IMR-90 (cell line): ENCODE results near the gene SCAMP4. TPM values are rescaled to one million over a fixed set of nuclear protein-coding genes. Genes with fewer than 3 reads are reported as not detected.
A peak's percentile ranks its signal among the peaks of the same experiment; 100 is the strongest.

ENCODE experiments used
- ATAC-seq: fragments of 200-7000 bp; cut with Tn5 transposase; 2 replicates; pipeline ENCODE4 v1.9.1; 2020; ENCODE audit warnings: low read depth, mild to moderate bottlenecking, moderate library complexity
- BruUV-seq: library from RNA; stranded (reverse); fragments of 400-500 nt; replicated peaks from 2 replicates; lab custom pipeline; 2021; lab: Mats Ljungman, UMichigan
- CTCF ChIA-PET: fragments of 300-600 bp; formaldehyde crosslinking; extraction: SDS; loops from one replicate; lab custom pipeline; 2021; ENCODE audit warnings: antibody characterized with exemption; lab: Yijun Ruan, JAX
- POLR2A ChIA-PET: fragments of 300-600 bp; sonication (Branson Sonifier 250); formaldehyde crosslinking; loops from one replicate; lab custom pipeline; 2022; ENCODE audit warnings: antibody characterized with exemption; ENCODE audit not compliant: unreplicated experiment; lab: Charles Lee
- DNase-seq: peaks from one replicate; pipeline ENCODE4 v3.0.0; 2013
- H2AFZ ChIP-seq: replicated peaks from 2 replicates; pipeline ENCODE3; 2013; ENCODE audit warnings: low read length, mild to moderate bottlenecking; ENCODE audit not compliant: poor library complexity
- H2AK5ac ChIP-seq: 2 replicates; pipeline ENCODE4 v1.6.1; 2013; ENCODE audit warnings: low read depth, low read length, inconsistent platforms
- H2AK9ac ChIP-seq: replicated peaks from 2 replicates; pipeline ENCODE3; 2013; ENCODE audit warnings: mild to moderate bottlenecking, low read depth, low read length, moderate library complexity; ENCODE audit not compliant: poor library complexity
- H2BK120ac ChIP-seq: 2 replicates; pipeline ENCODE4 v1.6.1; 2013; ENCODE audit warnings: low read depth, low read length, inconsistent platforms
- H2BK15ac ChIP-seq: 3 replicates; pipeline ENCODE4 v1.6.1; 2013; ENCODE audit warnings: low read depth, low read length, inconsistent platforms
- H2BK20ac ChIP-seq: 2 replicates; pipeline ENCODE4 v1.6.1; 2013; ENCODE audit warnings: low read depth, mild to moderate bottlenecking, inconsistent platforms, low read length, moderate library complexity
- H2BK5ac ChIP-seq: 2 replicates; pipeline ENCODE4 v1.6.1; 2013; ENCODE audit warnings: mild to moderate bottlenecking, low read depth, low read length, inconsistent platforms; ENCODE audit not compliant: poor library complexity, severe bottlenecking
- H3K14ac ChIP-seq: replicated peaks from 2 replicates; pipeline ENCODE4 v1.6.1; 2013; ENCODE audit warnings: low read depth, low read length, inconsistent platforms
- H3K18ac ChIP-seq: 2 replicates; pipeline ENCODE4 v1.6.1; 2013; ENCODE audit warnings: low read depth, low read length, control low read depth
- H3K23ac ChIP-seq: 2 replicates; pipeline ENCODE4 v1.6.1; 2013; ENCODE audit warnings: low read depth, low read length, inconsistent platforms
- H3K27ac ChIP-seq: 2 replicates; pipeline ENCODE4 v1.5.1; 2013; ENCODE audit warnings: mild to moderate bottlenecking, control low read depth, low read length; ENCODE audit not compliant: insufficient read depth
- H3K27me3 ChIP-seq: 2 replicates; pipeline ENCODE4 v1.6.1; 2013; ENCODE audit warnings: low read length; ENCODE audit not compliant: control insufficient read depth, insufficient read depth
- H3K36me3 ChIP-seq: 2 replicates; pipeline ENCODE4 v1.6.1; 2013; ENCODE audit warnings: low read length, mixed read lengths; ENCODE audit not compliant: control insufficient read depth, insufficient read depth
- H3K4ac ChIP-seq: 2 replicates; pipeline ENCODE4 v1.6.1; 2013; ENCODE audit warnings: low read depth, low read length, inconsistent platforms
- H3K4me1 ChIP-seq: 2 replicates; pipeline ENCODE4 v1.6.1; 2013; ENCODE audit warnings: low read length, mixed read lengths; ENCODE audit not compliant: control insufficient read depth, insufficient read depth
- H3K4me2 ChIP-seq: 2 replicates; pipeline ENCODE4 v1.6.1; 2013; ENCODE audit warnings: low read depth, mild to moderate bottlenecking, control low read depth, low read length, moderate library complexity
- H3K4me3 ChIP-seq: 2 replicates; pipeline ENCODE4 v1.5.1; 2013; ENCODE audit warnings: low read depth, mild to moderate bottlenecking, control low read depth, low read length, moderate library complexity; ENCODE audit not compliant: insufficient read depth
- H3K56ac ChIP-seq: 2 replicates; pipeline ENCODE4 v1.6.1; 2013; ENCODE audit warnings: low read length, inconsistent platforms; ENCODE audit not compliant: insufficient read depth; ENCODE audit errors: extremely low read depth
- H3K79me1 ChIP-seq, 2 experiments: 2 replicates each; pipeline ENCODE4 v1.6.1; 2013; ENCODE audit warnings: low read length in 2 of 2, inconsistent platforms in 1 of 2, low read depth in 1 of 2
- H3K9ac ChIP-seq: 2 replicates; pipeline ENCODE4 v1.6.1; 2013; ENCODE audit warnings: low read depth, low read length, control low read depth
- H3K9me1 ChIP-seq: 2 replicates; pipeline ENCODE4 v1.6.1; 2013; ENCODE audit warnings: low read length, inconsistent platforms; ENCODE audit not compliant: insufficient read depth
- H3K9me3 ChIP-seq: 2 replicates; pipeline ENCODE4 v1.6.1; 2013; ENCODE audit warnings: low read length; ENCODE audit not compliant: control insufficient read depth, insufficient read depth
- H4K20me1 ChIP-seq: 2 replicates; pipeline ENCODE4 v1.6.1; 2013; ENCODE audit warnings: low read length, inconsistent platforms; ENCODE audit not compliant: insufficient read depth
- H4K5ac ChIP-seq: 2 replicates; pipeline ENCODE4 v1.6.1; 2013; ENCODE audit warnings: mild to moderate bottlenecking, low read depth, low read length, control low read depth
- H4K8ac ChIP-seq, 2 experiments: 2 replicates each; pipeline ENCODE4 v1.6.1; 2013; ENCODE audit warnings: low read depth in 2 of 2, low read length in 2 of 2, control low read depth in 1 of 2, inconsistent platforms in 1 of 2
- H4K91ac ChIP-seq: 2 replicates; pipeline ENCODE4 v1.6.1; 2013; ENCODE audit warnings: low read depth, low read length, inconsistent platforms; ENCODE audit not compliant: insufficient read depth
- BHLHE40 ChIP-seq: fragments of 150-350 bp; IDR thresholded peaks from 2 replicates; pipeline ENCODE4 v1.6.1; 2016; ENCODE audit warnings: mild to moderate bottlenecking, low read depth, low read length
- FOS ChIP-seq: fragments of 150-350 bp; IDR thresholded peaks from 2 replicates; pipeline ENCODE4 v1.6.1; 2016; ENCODE audit warnings: low read depth, low read length
- MAZ ChIP-seq: IDR thresholded peaks from 2 replicates; pipeline ENCODE4 v1.6.1; 2012; ENCODE audit warnings: low read depth, mild to moderate bottlenecking, low read length, improper control_type of control experiment, moderate library complexity, borderline replicate concordance
- MXI1 ChIP-seq: IDR thresholded peaks from 2 replicates; pipeline ENCODE4 v1.6.1; 2012; ENCODE audit warnings: low read depth, mild to moderate bottlenecking, low read length, moderate library complexity, borderline replicate concordance
- POLR2A ChIP-seq: IDR thresholded peaks from 2 replicates; pipeline ENCODE4 v1.6.1; 2012; ENCODE audit warnings: mild to moderate bottlenecking, low read depth, low read length
- USF2 ChIP-seq: fragments of 150-350 bp; IDR thresholded peaks from 2 replicates; pipeline ENCODE4 v1.6.1; 2017; ENCODE audit warnings: mild to moderate bottlenecking, antibody characterized with exemption, low read length, low read depth
- WGBS, 2 experiments: methylation state at CpG; one replicate each; pipeline versions ENCODE4 v1.1.5 to v1.1.7; 2013; ENCODE audit warnings: missing lambda C conversion rate in 2 of 2; ENCODE audit not compliant: insufficient read length in 1 of 2; ENCODE audit errors: extremely low coverage in 2 of 2; 5-methylcytosine and 5-hydroxymethylcytosine counted together
- dilution Hi-C: fragments of 300-500 bp; cut with HindIII; formaldehyde crosslinking; loops from one replicate; pipeline ENCODE4 v1.14.3; 2018; ENCODE audit warnings: low sequenced_read_pairs; ENCODE audit not compliant: unreplicated experiment
- in situ Hi-C: fragments of 300-500 bp; cut with MboI; formaldehyde crosslinking; loops from 3 replicates; pipeline ENCODE4 v1.14.3; 2019; ENCODE audit warnings: low sequenced_read_pairs, inconsistent platforms, mixed read lengths
- intact Hi-C: fragments of 100-400 bp; cut with micrococcal nuclease; formaldehyde crosslinking; loops from 2 replicates; pipeline ENCODE4 v1.10.0; 2022
- polyA plus RNA-seq, 3 experiments: library from polyadenylated mRNA; depleted of rRNA; stranded (reverse); fragments of >200 nt; gene quantifications; 2 replicates each; pipeline ENCODE4 v1.2.3, GENCODE V29; 2012; ENCODE audit warnings: low replicate concordance in 1 of 3
- total RNA-seq: library from RNA; depleted of rRNA; stranded (reverse); fragments of >200 nt; gene quantifications from 2 replicates; pipeline ENCODE4 v1.2.3, GENCODE V29; 2012

The SCAMP4 gene
- total and polyA plus RNA-seq, 2 of the 4 experiments (the other 2 are of a cell fraction), result 16.1 to 28.1 TPM

DNA sequence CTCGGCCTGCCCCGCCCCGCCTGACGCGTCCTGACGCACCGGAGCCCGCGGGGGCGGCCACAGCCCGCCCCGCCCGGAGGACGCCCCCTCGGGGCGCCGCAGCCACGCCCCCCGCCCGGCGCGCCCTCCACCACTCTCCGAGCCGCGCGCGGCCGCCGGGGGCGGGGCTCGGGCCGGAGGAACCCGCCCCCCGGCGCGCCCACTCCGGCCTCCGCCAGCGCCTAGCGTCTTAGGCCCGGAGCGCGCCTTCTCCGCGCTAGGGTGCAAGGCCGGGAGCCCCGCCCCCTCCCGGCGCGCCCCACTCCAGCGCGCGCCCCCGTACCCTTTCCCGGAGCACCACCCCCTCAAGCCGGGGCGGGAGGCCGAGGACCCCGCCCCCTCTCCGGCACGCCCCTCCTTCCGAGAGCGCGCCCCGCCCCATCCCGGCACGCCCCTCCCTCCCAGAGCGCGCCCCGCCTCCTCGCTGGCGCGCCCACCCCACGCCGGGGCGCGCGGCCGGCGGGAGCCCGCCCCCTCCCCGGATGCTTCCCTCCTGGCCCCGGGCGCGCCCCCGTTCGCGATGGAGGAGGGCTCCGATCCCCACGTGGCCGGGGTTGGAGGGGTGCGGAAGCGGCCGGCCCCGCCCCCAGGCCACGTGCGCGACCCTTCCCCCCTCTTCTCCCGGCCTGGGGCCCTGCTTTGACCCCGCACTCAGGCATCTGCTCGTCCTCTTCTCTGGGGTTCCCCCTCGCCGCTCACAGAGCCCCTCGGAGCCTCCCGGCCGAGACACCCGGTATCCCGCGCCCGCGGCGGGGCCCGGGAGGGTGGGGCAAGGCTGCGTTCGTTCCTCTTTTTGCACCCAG is 41.3 kb upstream of the SCAMP4 start:
- Histone ChIP-seq H3K23ac (0 out of 2 replicates have a peak overlapping the region, but pooled peaks have one; percentile 46), H3K56ac (peak overlapping the region; percentile 86), H3K18ac (no peak overlapping the region), H3K27ac (peak overlapping the region; percentile 85), H3K9ac (peak overlapping the region; percentile 78), H3K4ac (peak overlapping the region; percentile 91), H3K4me2 (peak overlapping the region; percentile 89), H3K4me1 (peaks cover 23% of the 10 kb centered on the region), H3K36me3 (no peaks in the 10 kb centered on the region), H3K14ac (peak overlapping the region; percentile 74), H2AFZ (peak overlapping the region; percentile 98), H2AK5ac (peak overlapping the region; percentile 90), H3K9me3 (no peaks in the 10 kb centered on the region), H4K8ac (peak overlapping the region; percentile 83 to 90), H2BK20ac (no peak overlapping the region), H3K27me3 (no peaks in the 10 kb centered on the region), H4K91ac (peak overlapping the region; percentile 77; the same call in 1 of the 2 replicates), H4K5ac (no peak overlapping the region; the same call in 1 of the 2 replicates), H2BK15ac (no peak overlapping the region; the same call in 2 of the 3 replicates), H3K79me1 (peaks cover 7 to 44% of the 10 kb centered on the region in 2 experiments; a peak in 3 of 4 replicates), H4K20me1 (peaks cover 41% of the 10 kb centered on the region), H2AK9ac (peak overlapping the region; percentile 100), H3K9me1 (no peaks in the 10 kb centered on the region; the same call in 1 of the 2 replicates), H2BK120ac (no peak overlapping the region), H3K4me3 (peak overlapping the region; percentile 98), H2BK5ac (peak overlapping the region; percentile 90)
- no TSS peak for BruUV-seq
- in situ Hi-C loops (no loop called here), intact Hi-C loops (loop anchor here (1.0 kb wide), 1 partner anchor 41 kb away; the partner anchor contains the start of genes ADAT3 and SCAMP4), dilution Hi-C loops (no loop called here)
- TF ChIP-seq FOS (no peak), USF2 (peak; percentile 95), MAZ (peak; percentile 82), BHLHE40 (peak; percentile 73), POLR2A (peak; percentile 40; the same call in 1 of the 2 replicates), MXI1 (peak; percentile 100)
- ATAC-seq, result peak; percentile 79
- WGBS, 2 experiments, result 0% methylated on average over 39 of the region's 115 CpGs; no CpG with 5 or more reads in 1 of the 2 experiments
- ChIA-PET POLR2A (interaction anchor here (0.6 kb wide), 2 partner anchors 42 to 428 kb away, joined by 3 to 6 read pairs; partner anchors contain the start of genes ADAT3 and SCAMP4), CTCF (interaction anchor here (0.9 to 1.0 kb wide), 2 partner anchors 11 to 12 kb away, joined by 3 to 4 read pairs; no protein-coding TSS in a partner anchor)
- DNase-seq, result peak; percentile 92
